Suprapubic skin (tissue), 4 donors: ENCODE data around the gene KRT71.

Experiments
- POLR2A ChIP-seq, 2 donors: fragments of 450-650 bp; IDR thresholded peaks; one replicate each; pipeline ENCODE4 v1.6.1; 2017; ENCODE audit warnings: antibody characterized with exemption in 2 of 2, mild to moderate bottlenecking in 2 of 2, moderate library complexity in 2 of 2
- POLR2AphosphoS5 ChIP-seq, 3 donors: sonication (generic); formaldehyde crosslinking; IDR thresholded peaks; one replicate each; pipeline ENCODE4 v1.6.1; 2017; ENCODE audit warnings: antibody characterized with exemption in 3 of 3
- TF ChIP-seq, protein P1 (sequence below), 2 donors: fragments of 200-600 bp in 1 of 2; fragments of 450-650 bp in 1 of 2; sonication (generic) in 1 of 2; IDR thresholded peaks; one replicate each; pipeline ENCODE4 v1.5.1; 2016 to 2019; ENCODE audit warnings: antibody characterized with exemption in 2 of 2, mild to moderate bottlenecking in 1 of 2, moderate library complexity in 1 of 2

DNA sequence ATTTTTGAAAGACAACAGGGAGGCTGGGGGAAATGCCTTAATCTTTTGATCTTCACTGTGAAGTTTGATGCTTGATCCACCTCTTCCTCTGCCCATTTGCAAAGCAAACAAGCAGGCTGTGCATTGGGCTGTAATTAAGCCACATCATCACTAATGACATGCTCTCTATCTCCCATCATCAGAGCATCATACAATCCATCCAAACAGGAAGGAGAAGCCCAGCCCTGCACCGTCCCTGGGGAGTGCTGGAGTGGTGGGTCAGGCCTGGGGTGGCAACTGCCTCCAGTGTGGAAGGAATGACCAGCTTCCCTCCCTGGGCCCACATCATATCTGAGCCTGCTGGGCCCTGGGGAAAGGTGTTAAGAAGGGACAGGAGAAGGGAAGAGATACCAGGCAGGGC, 27.6 kb upstream of the KRT71 start:
- TF ChIP-seq, protein P1, sequence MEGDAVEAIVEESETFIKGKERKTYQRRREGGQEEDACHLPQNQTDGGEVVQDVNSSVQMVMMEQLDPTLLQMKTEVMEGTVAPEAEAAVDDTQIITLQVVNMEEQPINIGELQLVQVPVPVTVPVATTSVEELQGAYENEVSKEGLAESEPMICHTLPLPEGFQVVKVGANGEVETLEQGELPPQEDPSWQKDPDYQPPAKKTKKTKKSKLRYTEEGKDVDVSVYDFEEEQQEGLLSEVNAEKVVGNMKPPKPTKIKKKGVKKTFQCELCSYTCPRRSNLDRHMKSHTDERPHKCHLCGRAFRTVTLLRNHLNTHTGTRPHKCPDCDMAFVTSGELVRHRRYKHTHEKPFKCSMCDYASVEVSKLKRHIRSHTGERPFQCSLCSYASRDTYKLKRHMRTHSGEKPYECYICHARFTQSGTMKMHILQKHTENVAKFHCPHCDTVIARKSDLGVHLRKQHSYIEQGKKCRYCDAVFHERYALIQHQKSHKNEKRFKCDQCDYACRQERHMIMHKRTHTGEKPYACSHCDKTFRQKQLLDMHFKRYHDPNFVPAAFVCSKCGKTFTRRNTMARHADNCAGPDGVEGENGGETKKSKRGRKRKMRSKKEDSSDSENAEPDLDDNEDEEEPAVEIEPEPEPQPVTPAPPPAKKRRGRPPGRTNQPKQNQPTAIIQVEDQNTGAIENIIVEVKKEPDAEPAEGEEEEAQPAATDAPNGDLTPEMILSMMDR (IDR thresholded peaks at IDR 0.05): no peak
- TF ChIP-seq POLR2A (IDR thresholded peaks at IDR 0.05): no peak
- TF ChIP-seq POLR2AphosphoS5 (IDR thresholded peaks at IDR 0.05): no peak
